Suprapubic skin (tissue), 3 donors: ENCODE results near the gene CTNNA3.

Source experiments
- POLR2A ChIP-seq, 2 donors: fragments of 450-650 bp; IDR thresholded peaks; one replicate each; pipeline ENCODE4 v1.6.1; 2017; ENCODE audit warnings: antibody characterized with exemption in 2 of 2, mild to moderate bottlenecking in 2 of 2, moderate library complexity in 2 of 2
- TF ChIP-seq, protein P1 (sequence below), 2 donors: fragments of 200-600 bp in 1 of 2; fragments of 450-650 bp in 1 of 2; sonication (generic) in 1 of 2; IDR thresholded peaks; one replicate each; pipeline ENCODE4 v1.5.1; 2016 to 2019; ENCODE audit warnings: antibody characterized with exemption in 2 of 2, mild to moderate bottlenecking in 1 of 2, moderate library complexity in 1 of 2

DNA sequence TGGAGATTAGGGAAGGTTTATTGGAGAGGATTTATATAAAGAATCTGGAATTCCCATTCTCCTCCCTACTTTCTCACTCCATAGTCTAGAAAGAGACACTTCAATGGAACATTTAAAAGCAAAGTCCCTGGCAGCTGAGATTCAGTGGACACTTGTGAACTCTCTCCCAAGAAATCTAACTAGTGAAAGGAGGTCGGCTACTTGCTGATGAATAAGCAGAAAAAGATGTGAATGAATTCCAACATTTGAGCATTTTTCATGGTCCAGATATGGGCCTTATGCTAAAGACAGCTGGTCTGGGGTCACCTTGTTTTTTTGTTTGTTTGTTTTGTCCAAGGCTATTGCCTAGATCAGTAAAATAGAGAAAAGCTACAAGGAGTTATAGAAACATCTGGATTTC, 911.2 kb downstream of the CTNNA3 start:
- TF ChIP-seq, protein P1, sequence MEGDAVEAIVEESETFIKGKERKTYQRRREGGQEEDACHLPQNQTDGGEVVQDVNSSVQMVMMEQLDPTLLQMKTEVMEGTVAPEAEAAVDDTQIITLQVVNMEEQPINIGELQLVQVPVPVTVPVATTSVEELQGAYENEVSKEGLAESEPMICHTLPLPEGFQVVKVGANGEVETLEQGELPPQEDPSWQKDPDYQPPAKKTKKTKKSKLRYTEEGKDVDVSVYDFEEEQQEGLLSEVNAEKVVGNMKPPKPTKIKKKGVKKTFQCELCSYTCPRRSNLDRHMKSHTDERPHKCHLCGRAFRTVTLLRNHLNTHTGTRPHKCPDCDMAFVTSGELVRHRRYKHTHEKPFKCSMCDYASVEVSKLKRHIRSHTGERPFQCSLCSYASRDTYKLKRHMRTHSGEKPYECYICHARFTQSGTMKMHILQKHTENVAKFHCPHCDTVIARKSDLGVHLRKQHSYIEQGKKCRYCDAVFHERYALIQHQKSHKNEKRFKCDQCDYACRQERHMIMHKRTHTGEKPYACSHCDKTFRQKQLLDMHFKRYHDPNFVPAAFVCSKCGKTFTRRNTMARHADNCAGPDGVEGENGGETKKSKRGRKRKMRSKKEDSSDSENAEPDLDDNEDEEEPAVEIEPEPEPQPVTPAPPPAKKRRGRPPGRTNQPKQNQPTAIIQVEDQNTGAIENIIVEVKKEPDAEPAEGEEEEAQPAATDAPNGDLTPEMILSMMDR (IDR thresholded peaks at IDR 0.05): no peak
- TF ChIP-seq POLR2A (IDR thresholded peaks at IDR 0.05): no peak
